Skeletal muscle satellite cell (primary cell): ENCODE data around the gene GOLGA6L6. TPM values are rescaled to one million over a fixed set of nuclear protein-coding genes. Genes with fewer than 3 reads are reported as not detected.
"Not testable (repeated sequence)": the region's sequence is repeated elsewhere in the genome, so short reads cannot be mapped to it uniquely, and the experiment has no call there.

Experiments
- H3K27me3 ChIP-seq: 2 replicates; pipeline ENCODE4 v1.7.0; 2013; ENCODE audit warnings: low read length; ENCODE audit not compliant: control insufficient read depth, insufficient read depth
- H3K36me3 ChIP-seq: 2 replicates; pipeline ENCODE4 v1.7.0; 2013; ENCODE audit warnings: mild to moderate bottlenecking, control low read depth, low read length; ENCODE audit not compliant: insufficient read depth
- H3K4me1 ChIP-seq: 2 replicates; pipeline ENCODE4 v1.7.0; 2013; ENCODE audit warnings: low read length; ENCODE audit not compliant: control insufficient read depth, insufficient read depth
- H3K4me2 ChIP-seq: 2 replicates; pipeline ENCODE4 v1.7.0; 2013; ENCODE audit warnings: mild to moderate bottlenecking, low read length
- H3K4me3 ChIP-seq: 2 replicates; pipeline ENCODE4 v1.7.0; 2013; ENCODE audit warnings: low read length
- H3K9ac ChIP-seq: 2 replicates; pipeline ENCODE4 v1.7.0; 2013; ENCODE audit warnings: mild to moderate bottlenecking, low read depth, low read length, moderate library complexity
- H3K9me3 ChIP-seq: replicated peaks from 2 replicates; pipeline ENCODE4 v1.7.0; 2013; ENCODE audit warnings: mild to moderate bottlenecking, control low read depth, low read length
- total RNA-seq: library from RNA; depleted of rRNA; stranded (reverse); fragments of >200 nt; gene quantifications from 2 replicates; pipeline ENCODE4 v1.2.3, GENCODE V29; 2012; rRNA removed

Gene GOLGA6L6, protein sequence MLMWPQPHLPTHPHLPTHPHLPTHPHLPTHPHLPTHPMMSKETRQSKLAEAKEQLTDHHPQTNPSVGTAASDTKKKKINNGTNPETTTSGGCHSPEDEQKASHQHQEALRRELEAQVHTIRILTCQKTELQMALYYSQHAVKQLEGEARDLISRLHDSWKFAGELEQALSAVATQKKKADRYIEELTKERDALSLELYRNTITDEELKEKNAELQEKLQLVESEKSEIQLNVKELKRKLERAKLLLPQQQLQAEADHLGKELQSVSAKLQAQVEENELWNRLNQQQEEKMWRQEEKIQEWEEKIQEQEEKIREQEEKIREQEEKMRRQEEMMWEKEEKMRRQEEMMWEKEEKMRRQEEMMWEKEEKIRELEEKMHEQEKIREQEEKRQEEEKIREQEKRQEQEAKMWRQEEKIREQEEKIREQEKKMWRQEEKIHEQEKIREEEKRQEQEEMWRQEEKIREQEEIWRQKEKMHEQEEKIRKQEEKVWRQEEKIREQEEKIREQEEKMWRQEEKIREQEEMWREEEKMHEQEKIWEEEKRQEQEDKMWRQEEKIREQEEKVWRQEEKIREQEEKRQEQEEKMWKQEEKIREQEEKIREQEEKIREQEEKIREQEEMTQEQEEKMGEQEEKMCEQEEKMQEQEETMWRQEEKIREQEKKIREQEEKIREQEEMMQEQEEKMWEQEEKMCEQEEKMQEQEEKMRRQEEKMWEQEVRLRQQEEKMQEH
- not detected in 2 replicates for total RNA-seq

DNA sequence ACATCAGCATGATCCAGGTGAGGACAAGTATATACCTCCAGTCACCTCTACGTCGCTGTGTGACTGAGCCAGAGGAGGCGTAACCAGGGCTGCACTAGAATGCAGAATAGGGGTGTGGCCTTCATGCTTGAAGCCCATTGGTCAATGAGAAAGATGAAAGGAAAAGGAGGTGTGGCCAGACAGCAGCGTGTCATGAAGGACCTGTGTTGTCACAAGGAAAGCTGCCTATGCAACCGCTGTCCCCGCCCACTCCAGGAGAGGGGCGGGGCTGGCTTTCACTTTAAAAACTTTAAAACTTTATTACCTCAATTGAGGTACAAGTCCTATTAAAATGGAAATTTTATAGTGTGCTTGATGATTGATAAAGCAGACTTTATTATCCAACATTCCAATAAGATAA, at the start of gene GOLGA6L6:
Gene GOLGA6L6 (minus strand): TSS at position 101 of the 400 bp plus-strand sequence. CDS start 91 bp downstream, at position 10.
- H3K27me3 ChIP-seq = not testable (repeated sequence)

DNA sequence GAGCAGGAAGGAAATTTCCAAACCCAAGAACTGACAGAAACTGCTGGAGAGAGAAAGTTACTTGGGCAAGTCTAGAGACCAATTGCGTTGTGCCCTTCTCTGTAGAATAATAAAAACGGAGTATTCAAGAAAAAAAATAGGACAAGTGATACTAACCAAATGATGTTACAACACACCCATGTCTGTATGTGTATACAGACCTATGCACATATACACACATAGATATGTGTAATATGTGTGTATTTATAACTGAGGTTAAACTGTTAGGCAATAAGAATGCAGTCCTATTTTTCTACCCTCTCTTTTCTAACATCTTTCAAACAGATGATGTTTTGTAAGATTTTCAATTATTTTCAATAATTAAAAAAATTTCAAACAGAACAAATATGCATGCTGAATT, 48.5 kb upstream of the GOLGA6L6 start:
- H3K36me3 ChIP-seq, H3K4me1 ChIP-seq, H3K4me2 ChIP-seq, H3K9me3 ChIP-seq, H3K27me3 ChIP-seq, H3K9ac ChIP-seq, H3K4me3 ChIP-seq: not testable (repeated sequence)

More for the DNA sequence above, at the start of gene GOLGA6L6:
- H3K4me2 ChIP-seq, H3K9me3 ChIP-seq, H3K9ac ChIP-seq, H3K4me3 ChIP-seq, H3K4me1 ChIP-seq, H3K36me3 ChIP-seq: not testable (repeated sequence)

DNA sequence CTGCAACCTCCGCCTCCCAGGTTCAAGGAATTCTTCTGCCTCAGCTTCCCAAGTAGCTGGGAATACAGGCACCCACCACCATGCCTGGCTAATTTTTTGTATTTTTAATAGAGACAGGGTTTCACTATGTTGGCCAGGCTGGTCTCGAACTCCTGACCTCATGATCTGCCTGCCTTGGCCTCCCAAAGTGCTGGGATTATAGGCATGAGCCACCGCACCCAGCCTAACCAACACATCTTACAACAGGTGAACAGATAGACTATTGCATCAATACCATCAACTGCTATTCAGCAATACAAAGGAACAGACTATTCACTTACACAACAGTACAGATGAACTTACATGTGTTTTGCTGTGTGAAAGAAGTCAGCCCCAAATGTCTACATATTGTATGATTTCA, 45.2 kb upstream of the GOLGA6L6 start:
- H3K9ac ChIP-seq, H3K4me3 ChIP-seq, H3K4me2 ChIP-seq, H3K36me3 ChIP-seq, H3K27me3 ChIP-seq, H3K4me1 ChIP-seq, H3K9me3 ChIP-seq: not testable (repeated sequence)

DNA sequence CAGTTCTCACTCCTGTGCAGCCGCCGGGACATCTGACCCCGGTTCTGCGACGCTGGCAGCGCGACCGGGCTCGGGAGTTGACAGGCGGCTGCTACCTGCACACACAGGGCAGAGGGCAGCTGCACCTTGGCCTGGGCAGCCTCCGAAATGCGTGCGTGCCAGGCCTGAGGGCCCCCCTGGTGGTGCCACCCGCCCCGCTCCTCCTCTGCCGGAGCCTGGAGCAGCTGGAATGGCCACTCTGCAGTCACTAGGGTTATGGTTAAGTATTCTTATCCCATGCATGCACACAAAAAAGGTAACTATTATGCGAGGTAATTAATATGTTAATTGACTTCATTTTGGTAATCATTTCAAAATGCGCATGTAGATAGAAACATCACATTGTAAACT, 41.1 kb upstream of the GOLGA6L6 start:
- H3K9ac ChIP-seq, H3K36me3 ChIP-seq, H3K27me3 ChIP-seq, H3K9me3 ChIP-seq, H3K4me2 ChIP-seq, H3K4me3 ChIP-seq, H3K4me1 ChIP-seq: not testable (repeated sequence)

DNA sequence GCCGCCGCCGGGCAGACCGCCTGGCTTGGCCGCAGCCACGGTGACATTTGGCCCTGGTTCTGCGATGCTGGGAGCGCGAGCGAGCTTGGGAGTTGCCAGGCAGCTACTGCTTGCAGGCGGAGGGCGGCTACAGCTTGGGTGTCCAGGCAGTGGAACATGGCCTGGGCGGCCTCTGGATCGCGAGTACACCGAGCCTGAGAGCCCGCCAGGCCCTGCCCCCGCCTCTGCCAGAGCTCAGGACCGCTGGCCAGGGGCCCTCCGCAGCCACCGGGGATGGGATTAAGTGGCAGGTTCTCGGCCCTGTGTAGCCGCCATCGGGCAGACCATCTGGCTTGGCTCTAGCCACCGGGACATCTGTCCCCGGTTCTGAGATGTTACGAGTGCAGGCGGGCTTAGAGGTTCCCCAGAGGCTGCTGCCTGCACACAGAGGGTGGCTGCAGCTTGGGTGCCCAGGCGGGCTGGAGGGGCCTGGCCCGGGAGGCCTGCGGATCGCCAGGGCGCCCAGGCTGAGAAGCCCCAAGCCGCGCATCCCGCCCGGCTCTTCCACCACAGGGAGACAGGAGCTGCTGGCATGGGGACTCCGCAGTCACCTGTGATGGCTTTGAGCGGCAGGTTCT, 40.6 kb upstream of the GOLGA6L6 start:
- not testable (repeated sequence) for H3K36me3 ChIP-seq, H3K27me3 ChIP-seq, H3K9me3 ChIP-seq, H3K4me3 ChIP-seq, H3K4me2 ChIP-seq, H3K4me1 ChIP-seq, H3K9ac ChIP-seq

DNA sequence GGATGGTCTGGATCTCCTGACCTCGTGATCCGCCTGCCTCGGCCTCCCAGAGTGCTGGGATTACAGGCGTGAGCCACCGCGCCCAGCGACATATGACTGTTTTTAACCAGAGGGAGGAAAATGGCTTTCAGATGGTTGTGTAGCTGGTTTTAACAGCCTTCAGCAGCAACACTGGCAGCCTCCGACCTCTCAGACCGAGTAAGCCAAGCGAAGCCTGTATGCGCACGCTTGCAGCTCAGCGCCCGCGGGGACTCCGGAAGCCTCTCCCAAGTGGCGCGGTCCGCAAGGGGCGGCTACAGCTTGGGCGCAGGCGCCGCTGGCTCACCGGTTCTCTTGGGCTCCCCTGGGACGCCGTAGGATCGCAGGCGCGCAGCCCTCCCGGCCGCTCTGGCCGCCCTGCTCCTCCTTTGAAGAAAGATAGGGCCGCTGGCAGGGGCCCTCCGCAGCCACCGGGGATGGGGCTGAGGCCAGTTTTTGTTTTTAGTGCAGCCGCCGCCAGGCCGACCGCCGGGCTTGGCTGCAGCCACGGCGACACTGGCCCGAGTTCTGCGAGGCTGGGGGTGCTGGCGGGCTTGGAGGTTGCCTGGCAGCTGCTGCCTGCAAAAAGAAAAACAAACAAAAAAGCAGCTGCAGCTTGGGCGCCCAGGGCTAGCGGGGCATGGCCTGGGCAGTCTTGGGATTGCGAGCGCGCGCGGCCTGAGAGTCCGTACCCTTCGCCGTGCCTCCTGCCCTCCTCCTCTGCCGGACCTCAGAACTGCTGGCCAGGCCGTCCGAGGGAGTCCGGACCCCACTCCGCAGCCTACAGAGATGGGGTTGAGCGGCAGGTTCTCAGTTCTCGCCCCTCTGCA, 39.9 kb upstream of the GOLGA6L6 start:
- H3K4me3 ChIP-seq, H3K36me3 ChIP-seq, H3K27me3 ChIP-seq, H3K4me1 ChIP-seq, H3K9ac ChIP-seq, H3K9me3 ChIP-seq, H3K4me2 ChIP-seq: not testable (repeated sequence)

DNA sequence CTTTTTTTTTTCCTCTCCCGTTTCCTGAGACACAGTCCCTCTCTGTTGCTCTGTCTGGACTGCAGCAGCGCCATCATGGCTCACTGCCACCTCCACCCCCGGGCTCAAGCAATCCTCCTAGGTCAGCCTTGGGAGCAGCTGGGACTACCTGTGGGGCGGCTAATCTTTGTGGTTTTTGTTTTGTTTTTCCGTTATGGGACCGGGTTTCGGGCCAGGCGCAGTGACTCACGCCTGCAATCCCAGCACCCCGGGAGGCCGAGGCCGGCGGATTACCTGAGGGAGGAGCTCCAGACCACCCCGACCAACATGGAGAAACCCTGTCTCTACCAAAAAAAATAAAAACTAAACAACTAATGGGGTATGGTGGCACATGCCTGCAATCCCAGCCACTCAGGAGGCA, 38.1 kb upstream of the GOLGA6L6 start:
- H3K9ac ChIP-seq, H3K27me3 ChIP-seq, H3K36me3 ChIP-seq, H3K4me1 ChIP-seq, H3K9me3 ChIP-seq, H3K4me2 ChIP-seq, H3K4me3 ChIP-seq: not testable (repeated sequence)

DNA sequence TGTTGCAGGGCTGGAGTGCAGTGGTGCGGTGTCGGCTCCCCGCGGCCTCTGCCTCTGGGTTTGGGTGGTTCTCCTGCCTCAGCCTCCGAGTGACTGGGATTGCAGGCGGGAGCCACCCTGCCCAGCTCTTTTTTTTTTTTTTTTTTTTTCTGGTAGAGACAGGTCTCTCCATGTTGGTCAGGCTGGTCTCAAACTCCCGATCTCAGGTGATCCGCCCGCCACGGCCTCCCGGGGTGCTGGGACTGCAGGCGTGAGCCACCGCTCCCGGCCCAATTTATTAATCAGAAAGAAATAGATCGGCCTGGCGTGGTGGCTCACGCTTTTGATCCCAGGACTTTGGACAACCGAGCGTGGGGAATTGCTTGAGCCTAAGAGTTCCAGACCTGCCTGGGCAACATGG, 9.7 kb upstream of the GOLGA6L6 start:
- not testable (repeated sequence) for H3K36me3 ChIP-seq, H3K4me2 ChIP-seq, H3K9me3 ChIP-seq, H3K4me1 ChIP-seq, H3K9ac ChIP-seq, H3K4me3 ChIP-seq, H3K27me3 ChIP-seq

DNA sequence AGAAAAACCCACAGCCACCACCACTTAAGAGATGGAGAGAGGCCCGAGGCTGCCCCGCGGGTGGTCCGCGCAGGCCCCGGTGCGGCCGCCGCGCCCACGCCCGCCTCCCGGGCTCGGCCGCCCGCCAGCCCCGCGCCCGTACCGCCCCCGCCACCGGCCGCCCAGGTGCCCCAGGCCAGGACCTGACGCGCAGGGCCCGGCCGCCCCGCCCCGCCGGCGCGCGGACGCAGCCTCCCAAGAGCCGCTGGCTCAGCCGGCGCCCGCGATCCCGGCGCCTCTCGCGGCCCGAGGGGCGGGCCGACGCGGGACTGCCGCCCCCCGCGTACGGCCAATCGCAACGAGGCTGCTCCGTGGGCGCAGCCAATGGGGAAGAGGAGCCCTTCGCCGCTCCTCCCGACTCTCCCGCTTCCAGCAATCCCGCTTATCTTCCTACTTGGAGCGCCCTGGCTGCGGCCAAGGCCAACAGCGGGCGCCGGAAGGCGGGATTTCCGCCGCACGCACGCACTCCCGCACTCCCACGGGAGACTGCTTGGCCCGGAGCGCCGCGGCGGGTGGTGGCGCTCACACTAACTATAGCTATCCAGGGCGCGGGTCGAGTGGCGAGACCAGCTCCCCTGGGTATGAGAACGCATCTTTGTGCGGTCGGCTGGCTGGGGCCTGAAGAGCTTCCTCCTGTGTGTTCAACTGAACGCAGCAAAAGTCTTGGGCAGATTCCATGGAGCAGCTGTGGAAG, 35.5 kb downstream of the GOLGA6L6 start:
- not testable (repeated sequence) for H3K4me1 ChIP-seq, H3K9me3 ChIP-seq, H3K27me3 ChIP-seq, H3K9ac ChIP-seq, H3K4me2 ChIP-seq, H3K4me3 ChIP-seq, H3K36me3 ChIP-seq

DNA sequence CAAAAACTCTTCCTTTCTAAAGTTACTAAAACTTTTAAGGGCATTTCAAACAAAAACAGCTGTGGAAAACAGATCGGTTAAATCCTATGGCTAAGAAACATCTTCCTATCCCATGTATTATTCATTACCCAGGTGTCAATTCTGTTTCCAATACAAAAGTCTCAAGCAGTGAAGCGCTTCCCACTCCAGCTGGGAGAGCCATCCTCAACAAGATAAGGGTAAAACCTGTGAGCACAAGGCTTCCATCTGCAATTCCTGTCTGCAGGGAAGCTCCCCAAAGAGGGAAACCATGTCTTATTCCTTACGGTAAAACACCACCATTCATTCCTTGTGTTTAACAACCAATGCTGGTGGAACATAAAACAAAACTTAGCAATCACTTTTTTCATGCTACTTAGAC, 38.8 kb downstream of the GOLGA6L6 start:
- not testable (repeated sequence) for H3K4me3 ChIP-seq, H3K9me3 ChIP-seq, H3K4me2 ChIP-seq, H3K36me3 ChIP-seq, H3K4me1 ChIP-seq, H3K27me3 ChIP-seq, H3K9ac ChIP-seq
